ENCODE results near the gene PDYN. TPM values are rescaled to one million over a fixed set of nuclear protein-coding genes. Genes with fewer than 3 reads are reported as not detected.

Gene PDYN
- total RNA-seq, 2 donors from 2014 or later, result not detected

DNA sequence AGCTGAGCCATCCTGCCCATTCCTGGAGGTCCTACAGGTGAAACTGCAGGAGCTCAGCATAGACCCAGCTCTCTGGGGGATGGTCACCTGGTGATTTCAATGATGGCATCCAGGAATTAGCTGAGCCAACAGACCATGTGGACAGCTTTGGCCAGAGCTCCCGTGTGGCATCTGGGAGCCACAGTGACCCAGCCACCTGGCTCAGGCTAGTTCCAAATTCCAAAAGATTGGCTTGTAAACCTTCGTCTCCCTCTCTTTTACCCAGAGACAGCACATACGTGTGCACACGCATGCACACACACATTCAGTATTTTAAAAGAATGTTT is 54.6 kb downstream of the PDYN start:
- Histone ChIP-seq H3K27ac (no peak overlapping the region), H3K36me3 (peaks cover 12% of the 10 kb centered on the region), H3K9me3 (no peaks in the 10 kb centered on the region), H3K4me1 (ENCODE audit: control insufficient read depth in 1 of 2, low read depth in 2 of 2) (peaks cover 6 to 10% of the 10 kb centered on the region in 2 donors), H3K27me3 (replicated peaks; ENCODE audit: insufficient read depth) (no peaks in the 10 kb centered on the region), H3K4me3 (no peak overlapping the region)
- DNase-seq (ENCODE audit: low spot score), result no peak
- ATAC-seq (ENCODE audit: insufficient number of reproducible peaks, low FRiP score, low read depth), result no peak
- TF ChIP-seq, protein P1, sequence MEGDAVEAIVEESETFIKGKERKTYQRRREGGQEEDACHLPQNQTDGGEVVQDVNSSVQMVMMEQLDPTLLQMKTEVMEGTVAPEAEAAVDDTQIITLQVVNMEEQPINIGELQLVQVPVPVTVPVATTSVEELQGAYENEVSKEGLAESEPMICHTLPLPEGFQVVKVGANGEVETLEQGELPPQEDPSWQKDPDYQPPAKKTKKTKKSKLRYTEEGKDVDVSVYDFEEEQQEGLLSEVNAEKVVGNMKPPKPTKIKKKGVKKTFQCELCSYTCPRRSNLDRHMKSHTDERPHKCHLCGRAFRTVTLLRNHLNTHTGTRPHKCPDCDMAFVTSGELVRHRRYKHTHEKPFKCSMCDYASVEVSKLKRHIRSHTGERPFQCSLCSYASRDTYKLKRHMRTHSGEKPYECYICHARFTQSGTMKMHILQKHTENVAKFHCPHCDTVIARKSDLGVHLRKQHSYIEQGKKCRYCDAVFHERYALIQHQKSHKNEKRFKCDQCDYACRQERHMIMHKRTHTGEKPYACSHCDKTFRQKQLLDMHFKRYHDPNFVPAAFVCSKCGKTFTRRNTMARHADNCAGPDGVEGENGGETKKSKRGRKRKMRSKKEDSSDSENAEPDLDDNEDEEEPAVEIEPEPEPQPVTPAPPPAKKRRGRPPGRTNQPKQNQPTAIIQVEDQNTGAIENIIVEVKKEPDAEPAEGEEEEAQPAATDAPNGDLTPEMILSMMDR (IDR thresholded peaks at IDR 0.05), result no peak

DNA sequence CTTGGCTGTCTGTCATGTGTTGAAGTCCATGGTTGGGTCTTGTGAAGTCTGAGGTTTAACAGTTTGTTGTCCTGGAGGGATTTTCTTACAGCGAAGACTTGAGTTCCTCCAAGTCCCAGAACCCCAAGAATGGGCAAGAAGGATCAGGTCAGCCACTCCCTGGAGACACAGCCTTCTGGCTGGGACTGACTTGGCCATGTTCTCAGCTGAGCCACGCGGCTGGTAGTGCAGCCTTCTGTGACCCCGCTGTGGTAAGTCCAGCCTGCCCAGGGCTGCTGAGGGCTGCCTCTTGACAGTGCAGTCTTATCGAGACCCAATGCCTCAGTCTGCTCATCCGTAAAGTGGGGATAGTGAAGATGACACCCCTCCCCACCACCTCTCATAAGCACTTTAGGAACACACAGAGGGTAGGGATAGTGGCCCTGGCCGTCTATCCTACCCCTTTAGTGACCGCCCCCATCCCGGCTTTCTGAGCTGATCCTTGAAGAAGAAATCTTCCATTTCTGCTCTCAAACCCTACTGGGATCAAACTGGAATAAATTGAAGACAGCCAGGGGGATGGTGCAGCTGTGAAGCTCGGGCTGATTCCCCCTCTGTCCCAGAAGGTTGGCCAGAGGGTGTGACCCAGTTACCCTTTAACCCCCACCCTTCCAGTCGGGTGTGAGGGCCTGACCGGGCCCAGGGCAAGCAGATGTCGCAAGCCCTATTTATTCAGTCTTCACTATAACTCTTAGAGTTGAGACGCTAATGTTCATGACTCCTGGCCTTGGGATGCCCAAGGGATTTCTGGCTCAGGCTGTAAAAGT is 55.2 kb downstream of the PDYN start:
- no peaks in the 10 kb centered on the region for H3K27me3 ChIP-seq (replicated peaks; ENCODE audit: insufficient read depth)
- TF ChIP-seq, protein P1 (IDR thresholded peaks at IDR 0.05), result no peak
- DNase-seq (ENCODE audit: low spot score) (no peak), ATAC-seq (ENCODE audit: insufficient number of reproducible peaks, low FRiP score, low read depth) (no peak)
- no peak overlapping the region for H3K27ac ChIP-seq
- H3K4me3 ChIP-seq, result no peak overlapping the region
- H3K4me1 ChIP-seq (ENCODE audit: control insufficient read depth in 1 of 2, low read depth in 2 of 2), result peaks cover 11 to 16% of the 10 kb centered on the region in 2 donors
- no peaks in the 10 kb centered on the region for H3K9me3 ChIP-seq
- H3K36me3 ChIP-seq, result peaks cover 12% of the 10 kb centered on the region

DNA sequence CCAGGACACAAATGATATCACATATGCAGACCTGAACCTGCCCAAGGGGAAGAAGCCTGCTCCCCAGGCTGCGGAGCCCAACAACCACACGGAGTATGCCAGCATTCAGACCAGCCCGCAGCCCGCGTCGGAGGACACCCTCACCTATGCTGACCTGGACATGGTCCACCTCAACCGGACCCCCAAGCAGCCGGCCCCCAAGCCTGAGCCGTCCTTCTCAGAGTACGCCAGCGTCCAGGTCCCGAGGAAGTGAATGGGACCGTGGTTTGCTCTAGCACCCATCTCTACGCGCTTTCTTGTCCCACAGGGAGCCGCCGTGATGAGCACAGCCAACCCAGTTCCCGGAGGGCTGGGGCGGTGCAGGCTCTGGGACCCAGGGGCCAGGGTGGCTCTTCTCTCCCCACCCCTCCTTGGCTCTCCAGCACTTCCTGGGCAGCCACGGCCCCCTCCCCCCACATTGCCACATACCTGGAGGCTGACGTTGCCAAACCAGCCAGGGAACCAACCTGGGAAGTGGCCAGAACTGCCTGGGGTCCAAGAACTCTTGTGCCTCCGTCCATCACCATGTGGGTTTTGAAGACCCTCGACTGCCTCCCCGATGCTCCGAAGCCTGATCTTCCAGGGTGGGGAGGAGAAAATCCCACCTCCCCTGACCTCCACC is 56.4 kb downstream of the PDYN start:
- no peak overlapping the region for H3K27ac ChIP-seq
- TF ChIP-seq, protein P1 (IDR thresholded peaks at IDR 0.05), result no peak
- peaks cover 15 to 21% of the 10 kb centered on the region in 2 donors for H3K4me1 ChIP-seq (ENCODE audit: control insufficient read depth in 1 of 2, low read depth in 2 of 2)
- ATAC-seq (ENCODE audit: insufficient number of reproducible peaks, low FRiP score, low read depth) (no peak), DNase-seq (ENCODE audit: low spot score) (no peak)
- H3K36me3 ChIP-seq, result peaks cover 12% of the 10 kb centered on the region
- H3K4me3 ChIP-seq, result no peak overlapping the region
- H3K27me3 ChIP-seq (replicated peaks; ENCODE audit: insufficient read depth), result no peaks in the 10 kb centered on the region
- H3K9me3 ChIP-seq, result no peaks in the 10 kb centered on the region

DNA sequence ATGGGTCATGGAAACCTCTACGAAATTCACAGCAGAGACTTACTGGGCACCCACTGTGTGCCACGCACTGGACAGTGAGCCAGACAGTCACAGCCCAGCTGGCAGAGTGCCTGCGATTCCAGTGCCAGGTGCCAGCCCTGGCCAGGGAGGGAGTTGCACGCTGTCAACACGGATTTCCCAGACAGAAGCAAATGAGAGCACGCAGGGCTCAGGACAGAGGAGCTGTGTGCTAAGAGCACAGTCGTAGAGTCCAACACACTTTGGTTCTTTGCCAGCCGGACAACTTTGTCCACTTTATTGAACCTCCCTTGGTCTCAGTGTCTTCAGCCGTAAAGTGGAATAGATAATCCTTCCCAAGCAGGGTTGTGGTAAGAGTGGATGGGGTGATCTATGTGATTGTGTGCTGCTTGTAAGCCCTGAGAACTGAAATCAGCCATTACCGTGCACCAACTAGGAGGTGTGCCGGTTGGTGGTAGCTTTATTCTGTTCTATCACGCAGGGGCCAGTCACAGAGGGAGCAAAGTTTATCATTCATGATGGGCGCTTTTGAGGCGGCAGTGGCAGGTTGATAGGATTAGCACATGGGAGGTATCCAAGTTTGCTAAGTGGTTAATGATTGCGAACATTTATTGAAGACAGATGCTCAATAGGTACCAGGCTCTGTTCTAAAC is 58.0 kb downstream of the PDYN start:
- ATAC-seq (ENCODE audit: insufficient number of reproducible peaks, low FRiP score, low read depth), result no peak
- TF ChIP-seq, protein P1 (IDR thresholded peaks at IDR 0.05), result no peak
- H3K4me1 ChIP-seq (ENCODE audit: control insufficient read depth in 1 of 2, low read depth in 2 of 2), result peaks cover 15 to 21% of the 10 kb centered on the region in 2 donors
- H3K27ac ChIP-seq, result no peak overlapping the region
- H3K4me3 ChIP-seq, result no peak overlapping the region
- DNase-seq (ENCODE audit: low spot score), result no peak
- H3K27me3 ChIP-seq (replicated peaks; ENCODE audit: insufficient read depth), result no peaks in the 10 kb centered on the region
- H3K36me3 ChIP-seq, result peaks cover 12% of the 10 kb centered on the region
- H3K9me3 ChIP-seq, result no peaks in the 10 kb centered on the region
